Activated T-helper 1 cell treated with Interleukin-2 at 50 U/mL for 16 hours (primary cell): ENCODE data around the gene MGMT.
A peak's percentile ranks its signal among the peaks of the same experiment; 100 is the strongest.
"Not testable (repeated sequence)": the region's sequence is repeated elsewhere in the genome, so short reads cannot be mapped to it uniquely, and the experiment has no call there.

Experiments used
- DNase-seq: peaks from one replicate; pipeline ENCODE4 v3.0.0-alpha.2; 2020; ENCODE audit warnings: low read depth

MGMT gene

DNA sequence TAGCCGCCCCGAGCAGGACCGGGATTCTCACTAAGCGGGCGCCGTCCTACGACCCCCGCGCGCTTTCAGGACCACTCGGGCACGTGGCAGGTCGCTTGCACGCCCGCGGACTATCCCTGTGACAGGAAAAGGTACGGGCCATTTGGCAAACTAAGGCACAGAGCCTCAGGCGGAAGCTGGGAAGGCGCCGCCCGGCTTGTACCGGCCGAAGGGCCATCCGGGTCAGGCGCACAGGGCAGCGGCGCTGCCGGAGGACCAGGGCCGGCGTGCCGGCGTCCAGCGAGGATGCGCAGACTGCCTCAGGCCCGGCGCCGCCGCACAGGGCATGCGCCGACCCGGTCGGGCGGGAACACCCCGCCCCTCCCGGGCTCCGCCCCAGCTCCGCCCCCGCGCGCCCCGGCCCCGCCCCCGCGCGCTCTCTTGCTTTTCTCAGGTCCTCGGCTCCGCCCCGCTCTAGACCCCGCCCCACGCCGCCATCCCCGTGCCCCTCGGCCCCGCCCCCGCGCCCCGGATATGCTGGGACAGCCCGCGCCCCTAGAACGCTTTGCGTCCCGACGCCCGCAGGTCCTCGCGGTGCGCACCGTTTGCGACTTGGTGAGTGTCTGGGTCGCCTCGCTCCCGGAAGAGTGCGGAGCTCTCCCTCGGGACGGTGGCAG lies at the start of gene MGMT:
Gene MGMT, plus strand, starts transcription at position 539 of the 656 bp plus-strand sequence.
- peak; percentile 97 for DNase-seq

DNA sequence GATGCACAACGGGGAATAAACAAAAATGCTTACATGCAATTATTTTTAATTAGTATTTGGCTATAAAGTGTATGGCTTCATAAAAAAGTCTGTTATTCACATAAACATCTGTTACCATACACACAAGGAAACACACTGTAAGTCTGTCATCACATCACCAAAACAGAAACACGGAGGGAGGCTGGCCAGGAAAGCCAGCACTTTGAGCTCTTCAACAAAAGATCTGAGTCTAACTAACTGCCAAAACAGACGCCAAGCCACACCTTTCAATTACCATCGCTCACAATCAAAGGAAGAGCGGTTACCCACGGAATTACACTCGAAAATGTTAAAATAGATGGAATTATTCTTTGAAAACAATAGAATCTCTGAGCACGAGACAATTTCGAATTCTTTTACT lies 49.2 kb upstream of the MGMT start:
- no peak for DNase-seq

DNA sequence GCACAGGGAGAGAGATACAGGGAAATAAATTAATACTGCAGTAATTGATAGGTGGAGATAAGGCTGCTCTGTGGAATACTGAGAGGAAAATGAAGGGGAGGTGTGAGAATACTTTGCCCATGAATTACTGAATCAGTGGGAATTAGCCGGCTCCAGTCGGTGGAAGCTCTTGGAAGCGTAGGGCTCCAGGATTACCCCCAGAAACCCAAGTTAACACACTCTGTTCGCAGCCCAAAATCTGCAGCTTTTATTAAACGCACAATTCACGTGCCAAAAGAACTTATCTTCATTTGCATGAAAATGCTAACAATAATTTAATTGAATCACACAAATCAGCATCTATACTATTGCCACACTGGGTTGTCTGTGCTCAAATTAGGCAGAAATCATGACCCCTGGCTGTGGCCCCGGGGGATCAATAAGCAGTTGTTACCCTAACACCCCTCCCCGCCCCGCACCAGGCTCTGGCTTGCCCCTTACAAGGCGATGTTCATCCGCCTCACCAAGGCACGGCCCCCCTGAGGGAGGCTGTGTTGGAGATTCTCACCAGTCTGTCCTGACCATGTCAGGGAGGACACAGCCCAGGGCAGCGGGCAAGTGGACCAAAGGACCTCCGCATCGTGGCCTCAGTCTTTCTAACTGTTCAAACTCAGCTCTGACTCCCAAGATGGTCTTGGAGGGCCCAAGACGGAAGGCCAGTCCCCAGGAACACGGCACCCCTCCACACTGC lies 48.4 kb upstream of the MGMT start:
- DNase-seq = no peak

DNA sequence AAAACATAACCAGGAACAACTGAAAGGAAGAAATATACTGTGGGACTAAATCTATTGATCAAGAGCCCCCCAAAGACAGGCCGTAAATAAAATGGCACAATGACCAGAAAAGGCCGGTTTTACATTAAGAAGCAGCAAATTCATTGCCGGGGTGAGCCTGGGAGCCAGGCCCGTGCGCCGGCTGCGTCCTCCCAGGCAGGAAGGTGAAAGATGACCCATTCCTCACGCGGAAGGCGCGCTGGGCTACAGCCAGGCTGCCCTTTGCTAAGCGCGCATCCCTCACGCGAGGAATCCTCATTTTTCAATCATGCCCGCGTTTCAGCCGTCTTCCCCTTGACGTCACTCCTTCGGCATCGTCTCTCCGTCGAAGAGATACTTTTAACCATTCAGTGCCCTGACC lies 47.6 kb upstream of the MGMT start:
- DNase-seq = no peak

DNA sequence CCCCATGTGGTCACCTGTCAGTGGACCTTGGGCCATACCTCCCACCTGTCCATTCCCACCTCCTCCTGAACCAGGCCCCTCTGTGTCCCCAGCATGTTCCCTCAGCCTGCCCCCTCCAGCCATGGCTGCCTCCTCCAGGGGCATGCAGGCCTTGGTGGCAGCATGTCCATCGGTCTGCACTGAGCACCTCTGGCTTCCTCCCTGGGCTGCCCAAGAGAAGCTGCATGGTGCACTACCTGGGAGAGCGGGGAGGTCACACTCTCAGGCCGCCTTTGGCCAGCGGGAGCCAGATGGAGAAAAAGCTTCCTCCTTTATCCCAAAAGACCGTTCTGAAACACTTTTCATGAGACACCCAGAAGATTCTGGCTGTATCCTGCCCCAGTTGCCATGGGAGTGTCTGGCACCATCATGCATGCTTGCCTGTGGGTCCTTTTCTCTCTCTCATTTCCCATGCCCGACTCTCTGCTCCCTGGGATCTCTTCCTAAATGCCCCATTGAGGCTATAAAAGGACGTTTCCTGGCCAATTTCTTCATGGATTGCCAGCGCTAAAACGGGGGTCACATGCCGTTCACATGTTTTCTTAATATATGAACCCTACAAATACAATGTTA lies 45.5 kb upstream of the MGMT start:
- no peak for DNase-seq

DNA sequence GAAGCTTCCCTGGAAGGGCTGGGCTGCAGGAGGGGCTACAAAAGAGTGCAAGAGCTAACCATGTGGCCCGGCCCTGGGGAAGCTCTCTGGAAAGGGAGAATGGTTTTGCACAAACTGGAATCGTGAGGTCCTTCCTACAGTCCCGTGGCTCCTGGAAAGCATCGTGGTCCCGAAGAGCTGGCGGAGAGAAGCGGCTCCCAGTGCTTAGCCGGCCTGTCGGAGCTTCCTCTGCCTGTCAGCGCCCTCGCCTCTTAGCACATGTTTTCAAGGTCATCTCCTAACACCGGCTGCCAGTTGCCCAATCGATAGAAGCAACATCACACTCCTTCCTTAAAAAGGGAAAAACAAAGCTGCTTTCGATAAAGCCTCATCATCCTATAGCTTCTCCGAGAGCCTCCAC lies 42.1 kb upstream of the MGMT start:
- no peak for DNase-seq

DNA sequence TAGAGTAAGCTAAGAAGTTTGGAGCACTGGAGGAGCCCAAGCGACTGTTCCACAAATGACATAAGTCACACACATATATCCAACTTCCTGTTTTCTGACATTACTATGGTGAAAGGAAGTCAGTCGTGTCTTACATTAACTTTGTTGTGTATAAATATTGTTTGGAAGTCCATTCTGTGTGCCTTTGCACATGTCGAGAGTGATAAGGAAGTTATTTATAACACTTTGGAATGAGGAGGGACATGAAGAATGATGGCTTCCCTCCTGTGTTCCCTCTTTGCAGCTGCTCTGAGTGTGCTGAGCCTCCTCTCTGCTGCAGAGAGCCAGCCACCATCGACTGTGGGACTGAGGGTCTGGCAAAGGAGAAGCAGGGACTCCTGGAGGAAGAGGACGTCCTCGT lies 40.4 kb upstream of the MGMT start:
- DNase-seq = no peak

DNA sequence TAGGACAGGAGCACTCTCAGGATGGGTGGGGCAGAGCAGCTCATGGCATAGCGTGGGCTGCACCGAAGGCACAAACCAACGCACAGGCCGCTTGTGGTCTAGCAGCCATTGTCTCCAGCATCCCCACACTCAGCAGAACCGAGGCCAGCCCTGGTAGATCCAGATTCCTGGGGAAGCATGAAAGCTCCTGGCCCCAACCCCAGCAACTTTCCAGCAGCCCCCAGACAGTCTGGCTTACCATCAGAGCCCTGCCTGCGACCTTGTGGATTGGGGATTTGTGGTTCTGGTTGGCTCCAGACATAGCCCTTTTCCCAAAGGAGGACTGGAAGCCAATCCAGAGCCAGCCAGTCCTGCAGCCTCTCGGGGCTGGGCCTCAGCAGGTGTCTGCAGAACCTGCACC lies 33.8 kb upstream of the MGMT start:
- DNase-seq = no peak

DNA sequence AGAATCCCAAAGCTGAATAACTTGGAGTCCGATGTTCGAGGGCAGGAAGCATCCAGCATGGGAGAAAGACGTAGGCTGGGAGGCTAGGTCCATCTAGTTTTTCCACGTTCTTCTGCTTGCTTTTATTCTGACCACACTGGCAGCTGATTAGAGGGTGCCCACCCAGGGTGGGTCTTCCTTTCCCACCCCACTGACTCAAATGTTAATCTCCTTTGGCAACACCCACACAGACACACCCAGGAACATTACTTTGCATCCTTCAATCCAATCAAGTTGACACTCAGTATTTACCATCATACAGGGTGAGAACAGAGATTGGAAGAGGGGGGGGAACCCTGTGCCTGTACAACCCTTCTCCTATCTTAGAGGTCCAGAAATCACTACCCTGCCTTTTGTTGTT lies 31.3 kb upstream of the MGMT start:
- not testable (repeated sequence) for DNase-seq

DNA sequence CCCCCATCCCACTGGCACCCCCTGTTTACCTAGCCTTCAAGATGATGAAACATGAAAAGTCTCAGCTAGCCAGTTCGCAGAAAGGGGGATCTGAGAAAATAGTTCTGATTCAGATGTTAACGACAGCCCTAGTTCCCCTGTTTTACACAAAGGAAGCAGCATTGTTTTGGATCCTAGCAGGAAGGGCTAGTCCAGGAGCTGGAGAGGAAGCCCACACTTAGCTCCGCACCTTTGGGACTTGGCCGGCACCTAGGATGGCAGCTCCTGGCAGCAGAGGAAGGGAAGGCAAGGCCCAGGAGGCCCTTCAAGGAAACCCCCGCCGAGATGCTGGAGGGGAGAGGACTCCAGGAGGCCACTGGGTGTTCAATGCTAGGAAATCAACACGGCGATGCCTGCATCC lies 29.0 kb upstream of the MGMT start:
- no peak for DNase-seq

DNA sequence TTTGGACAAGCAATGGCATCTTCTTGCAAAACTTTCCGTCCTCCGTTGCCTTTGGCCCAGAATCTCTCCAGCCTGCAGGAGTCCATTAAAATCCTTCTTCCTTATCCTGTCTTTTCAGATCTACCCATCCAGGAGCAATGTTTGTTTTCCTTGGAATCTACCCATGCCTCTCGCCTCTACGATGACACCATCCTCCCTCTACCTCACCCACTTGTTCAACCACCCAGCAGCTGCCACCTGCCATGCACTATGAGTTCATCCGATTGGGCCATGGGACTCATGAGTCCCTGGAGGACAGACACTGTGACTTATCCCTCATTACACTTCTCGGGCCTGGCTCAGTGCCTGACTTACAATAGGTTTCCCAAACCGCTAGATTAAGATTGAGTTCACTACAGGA lies 26.8 kb upstream of the MGMT start:
- no peak for DNase-seq

DNA sequence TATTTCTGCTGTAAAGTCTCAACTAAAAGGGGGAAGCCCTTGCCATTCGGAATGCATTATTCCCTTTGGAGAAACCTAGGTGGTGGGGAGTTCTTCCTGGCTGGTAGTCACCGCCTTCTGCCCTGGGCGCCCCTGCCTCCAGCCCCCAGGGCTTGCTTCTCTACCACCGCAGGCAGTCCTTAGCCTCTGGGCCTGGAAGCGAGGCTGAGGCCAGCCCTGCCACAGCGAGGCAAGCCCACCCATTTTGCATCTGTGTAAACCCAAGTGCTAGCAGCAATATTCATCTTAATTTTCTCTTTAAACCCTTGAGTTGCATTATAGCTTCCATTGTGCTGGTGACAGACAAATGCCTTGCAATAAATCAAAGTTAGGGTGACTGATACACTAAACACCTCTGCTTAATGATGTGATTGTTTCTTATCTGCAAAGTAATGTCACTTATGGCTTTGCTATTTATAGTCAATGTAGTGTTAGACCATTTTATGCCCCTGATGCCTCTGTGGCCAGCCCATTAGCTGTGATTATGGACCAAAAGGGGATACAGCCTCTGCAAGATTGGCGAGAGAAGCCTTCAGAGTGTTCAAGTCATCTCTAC lies 26.2 kb upstream of the MGMT start:
- DNase-seq = no peak

DNA sequence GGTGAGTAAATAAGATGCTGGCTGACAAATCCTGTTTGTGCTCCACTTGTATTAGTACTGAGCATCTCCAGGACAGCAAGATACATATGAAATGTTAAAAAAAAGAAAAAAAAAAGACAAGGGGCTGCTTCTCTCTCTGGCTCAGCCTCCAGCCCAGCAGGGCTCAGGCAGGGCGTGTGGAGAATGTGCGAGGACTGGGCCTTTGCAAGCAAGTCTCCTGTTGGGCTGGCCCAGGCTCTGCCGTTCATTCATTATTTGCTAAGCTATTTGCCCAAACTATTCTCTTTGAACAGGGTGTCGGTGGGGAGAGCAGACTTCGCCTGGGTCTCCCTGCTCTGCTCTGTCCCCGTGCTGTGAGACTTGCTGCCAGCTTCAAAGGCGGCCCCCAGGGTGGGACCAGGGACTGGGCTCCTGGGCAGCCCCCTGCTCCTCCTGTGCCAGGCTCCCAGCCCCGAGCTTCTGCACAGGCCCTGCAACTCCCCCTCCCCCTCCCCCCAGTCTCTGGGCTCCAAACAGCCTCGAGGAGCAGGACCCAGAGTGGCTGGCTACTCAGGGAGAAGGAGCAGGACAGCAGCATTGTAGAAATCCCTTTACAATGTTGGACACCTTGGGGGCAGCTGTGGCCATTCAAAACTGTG lies 25.6 kb upstream of the MGMT start:
- DNase-seq = no peak

DNA sequence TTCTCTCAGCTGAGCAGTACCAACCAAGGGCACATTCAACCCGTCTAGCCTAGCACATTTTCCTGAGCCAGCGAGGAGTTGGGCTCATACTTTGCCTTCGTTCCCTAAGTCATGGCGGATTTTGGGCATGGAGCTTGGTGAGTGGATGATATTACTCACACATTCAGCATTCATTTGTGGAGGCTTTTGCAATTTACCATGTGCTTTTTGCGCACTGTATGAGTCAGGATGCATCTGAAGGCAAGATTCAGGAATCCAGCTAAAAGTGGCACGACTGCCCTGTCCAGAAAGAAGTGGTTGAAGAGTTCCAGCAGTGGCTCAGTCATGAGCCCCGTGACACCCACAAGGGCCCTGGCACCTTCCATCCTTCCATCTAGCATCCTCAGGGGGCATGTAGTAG lies 24.2 kb upstream of the MGMT start:
- no peak for DNase-seq

DNA sequence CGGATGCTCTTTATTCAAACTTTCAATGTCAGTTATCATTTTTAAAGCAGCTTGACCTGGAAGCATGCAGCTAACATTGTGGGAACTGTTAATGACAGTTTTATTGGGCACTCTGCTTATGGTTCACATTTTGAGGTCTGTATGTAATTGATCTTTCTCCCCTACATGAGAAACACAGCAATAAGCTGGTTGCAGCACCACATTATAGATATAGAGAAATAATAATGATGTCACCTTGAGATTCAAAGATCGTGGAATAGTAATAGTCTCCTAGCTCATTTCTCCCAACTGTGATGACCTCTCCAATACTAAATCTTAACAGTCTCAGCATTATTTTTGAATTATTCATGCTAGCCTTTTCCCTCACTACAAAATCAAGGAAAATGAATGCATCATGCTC lies 22.7 kb upstream of the MGMT start:
- DNase-seq = no peak

DNA sequence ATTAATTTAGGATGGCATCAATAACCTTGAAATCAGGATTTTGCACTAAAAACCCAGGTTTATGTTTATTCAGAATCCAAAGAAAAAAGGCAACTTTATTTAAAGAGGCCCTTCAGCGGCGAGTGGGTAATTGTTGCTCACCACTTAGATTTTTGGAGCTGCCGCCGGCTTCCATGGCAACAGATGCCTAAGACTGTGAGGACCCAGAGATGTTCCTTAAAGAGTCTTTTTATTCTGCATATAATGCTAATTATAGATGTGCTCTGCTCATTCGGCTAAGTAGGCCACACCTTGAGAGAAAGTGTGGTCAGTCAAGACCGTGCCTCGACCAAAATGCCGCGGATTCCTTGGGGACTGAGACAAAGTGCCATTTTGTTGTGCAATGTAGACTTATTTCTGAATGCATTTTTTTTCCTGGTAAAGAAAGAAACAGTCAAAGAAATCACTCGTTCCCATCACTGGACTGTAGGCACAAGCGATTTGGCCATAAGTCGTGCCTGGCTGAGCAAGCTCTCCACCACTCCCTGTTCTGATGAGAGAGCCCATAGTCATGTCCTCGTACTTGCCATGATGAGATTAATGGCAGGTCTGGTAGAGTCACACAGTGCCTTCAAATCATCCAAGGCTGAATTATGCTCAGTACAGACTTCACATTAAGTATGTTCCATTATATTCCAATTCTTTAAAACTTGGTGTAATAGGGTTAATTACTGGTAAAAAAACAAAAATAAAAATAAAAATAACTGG lies 21.4 kb upstream of the MGMT start:
- DNase-seq = no peak

DNA sequence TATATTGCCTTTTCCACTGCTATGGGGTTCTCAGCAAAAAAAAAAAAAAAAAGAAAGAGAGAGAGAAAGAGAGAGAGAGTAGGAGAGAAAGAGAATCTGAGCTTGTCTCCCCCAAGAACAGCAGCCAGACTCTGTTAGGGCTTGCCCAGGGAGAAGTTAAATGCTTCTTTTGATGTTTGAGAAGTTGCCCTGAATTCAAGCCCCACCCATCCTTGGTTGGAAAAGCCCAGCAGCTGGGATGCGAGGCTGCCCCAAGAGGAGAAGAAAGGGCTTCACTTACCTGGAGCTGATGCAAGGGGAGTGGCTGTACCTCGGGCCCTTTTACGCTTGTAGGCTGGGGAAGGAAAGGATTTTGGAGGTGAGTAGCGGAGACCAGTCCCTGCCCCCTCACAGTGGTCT lies 20.9 kb upstream of the MGMT start:
- no peak for DNase-seq

DNA sequence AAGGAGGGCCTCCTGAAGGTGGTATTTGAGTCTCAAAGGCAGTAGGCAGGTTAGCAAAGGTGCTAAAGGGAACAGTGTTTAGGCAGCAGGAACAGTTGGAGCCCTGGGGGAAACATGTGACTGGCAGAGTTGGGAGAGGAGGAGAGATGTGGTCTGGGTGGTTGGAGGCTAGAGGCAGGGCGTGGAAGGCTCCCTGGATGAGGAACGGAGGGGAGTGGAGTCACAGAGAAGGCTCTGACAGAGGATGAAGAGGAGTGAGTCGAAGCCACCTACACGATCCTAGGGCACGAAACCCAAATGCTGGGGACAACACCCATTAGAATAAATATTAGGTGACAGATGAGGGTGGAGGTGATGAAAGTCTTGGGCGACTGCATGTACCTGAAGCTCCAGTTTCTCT lies 19.6 kb upstream of the MGMT start:
- DNase-seq = no peak

DNA sequence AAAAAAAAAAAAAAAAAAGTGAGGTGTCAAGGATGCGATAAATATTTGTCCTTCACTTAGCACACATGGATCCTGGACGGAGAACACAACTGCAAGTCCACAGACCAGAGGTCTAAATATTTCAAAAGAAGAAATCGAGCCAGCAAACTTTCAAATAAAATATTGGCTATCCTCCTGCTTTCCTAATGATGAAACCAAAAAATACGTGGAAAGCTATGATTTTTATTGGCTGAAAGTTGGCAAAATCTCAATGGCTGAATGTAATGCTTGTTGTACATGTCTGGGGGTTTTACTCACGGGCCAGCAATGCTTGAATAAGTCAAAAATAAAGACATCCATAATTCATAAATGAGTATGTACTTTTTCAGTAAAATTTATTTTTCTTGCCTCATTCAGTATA lies 19.0 kb upstream of the MGMT start:
- no peak for DNase-seq

DNA sequence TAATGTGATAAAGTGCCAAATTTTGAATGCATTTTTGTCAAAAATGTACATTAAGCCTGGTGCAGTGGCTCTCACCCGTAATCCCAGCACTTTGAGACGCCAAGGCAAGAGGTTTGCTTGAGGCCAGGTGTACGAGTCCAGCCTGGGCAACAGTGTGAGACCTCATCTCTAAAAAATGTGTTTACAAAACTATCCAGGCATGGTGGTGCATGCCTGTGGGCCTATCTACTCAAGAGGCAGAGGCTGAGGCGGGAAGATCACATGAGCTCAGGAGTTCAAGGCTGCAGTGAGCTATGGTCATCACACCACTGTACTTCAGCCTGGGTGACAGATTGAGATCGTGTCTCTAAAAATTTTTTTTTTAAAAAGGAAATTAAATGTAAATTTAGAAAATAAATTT lies 18.5 kb upstream of the MGMT start:
- no peak for DNase-seq

DNA sequence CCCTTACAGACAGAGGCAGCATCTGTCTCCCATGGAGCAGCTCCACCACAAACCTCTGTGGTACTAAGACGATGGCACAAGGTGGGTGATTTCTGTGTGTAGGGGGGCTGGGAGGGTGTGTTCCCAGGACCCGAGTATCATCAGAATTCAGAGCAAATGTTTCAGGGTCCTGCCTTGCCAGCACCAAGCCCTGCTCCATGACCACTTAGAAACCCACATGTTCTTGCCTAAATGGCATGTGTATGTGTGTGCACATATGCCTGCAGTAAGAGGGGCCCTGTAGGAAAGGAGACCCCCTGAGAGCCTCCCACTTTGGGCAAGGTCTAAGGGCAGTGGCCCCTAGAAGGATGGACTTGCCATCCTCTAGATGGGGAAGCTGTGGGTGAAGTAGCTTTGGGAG lies 17.1 kb upstream of the MGMT start:
- DNase-seq = no peak

DNA sequence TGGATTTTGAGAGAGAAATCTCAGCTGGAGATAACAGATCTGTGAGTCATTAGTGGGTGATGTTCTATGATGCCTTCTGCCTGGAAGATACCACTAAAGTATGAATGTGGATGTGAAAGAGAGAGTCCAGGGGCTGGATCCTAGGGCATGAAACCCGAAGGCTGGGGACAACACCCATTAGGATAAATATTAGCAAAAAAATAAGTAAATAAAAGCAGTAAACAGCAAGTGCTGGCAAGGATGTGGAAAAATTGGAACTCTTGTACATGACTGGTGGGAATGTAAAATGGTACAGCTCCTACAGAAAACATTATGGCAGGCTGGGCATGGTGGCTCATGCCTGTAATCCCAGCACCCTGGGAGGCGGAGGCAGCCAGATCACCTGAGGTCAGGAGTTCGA lies 16.6 kb upstream of the MGMT start:
- DNase-seq = no peak
